Measurements from ENCODE around the gene TPRG1.

Gene TPRG1

DNA sequence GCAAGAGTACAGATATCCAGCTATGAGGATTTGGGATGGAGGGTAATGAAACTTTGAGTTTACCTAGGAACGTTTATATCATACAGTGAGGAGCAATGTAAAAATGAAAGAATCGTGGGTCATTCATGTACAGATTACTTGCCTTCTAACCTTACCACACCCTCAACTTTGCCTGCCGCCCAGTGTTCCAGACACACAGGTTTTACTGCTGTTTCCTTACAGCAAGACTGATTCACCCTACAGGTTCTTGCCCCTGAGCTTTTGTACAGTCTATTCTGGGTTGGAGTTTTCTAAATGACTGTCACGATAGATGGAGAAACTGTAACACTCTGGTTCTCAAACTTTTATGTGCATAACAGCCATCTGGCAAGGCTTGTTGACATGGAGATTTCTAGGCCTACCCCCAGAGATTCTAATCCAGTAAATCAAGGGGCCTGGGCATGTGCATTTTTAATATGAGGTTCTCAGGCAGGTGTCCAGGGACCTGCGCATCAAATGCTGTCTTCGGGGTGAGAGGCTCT is 6.6 kb upstream of the TPRG1 start:
- DNase-seq (ENCODE audit: low read depth) = no peak

GRCh38 chr3:189166321-189166720 is 5.5 kb upstream of the TPRG1 start:
- no peak for DNase-seq (ENCODE audit: low read depth)

- no peak for DNase-seq (ENCODE audit: low read depth)
Observed at GRCh38 chr3:189167027-189167766, 4.6 kb upstream of the TPRG1 start.

- no peak for DNase-seq (ENCODE audit: low read depth)
Observed at GRCh38 chr3:189168711-189169110, 3.1 kb upstream of the TPRG1 start.

- DNase-seq (ENCODE audit: low read depth) = no peak
Observed at GRCh38 chr3:189169728-189170127, 2.0 kb upstream of the TPRG1 start.

- no peak for DNase-seq (ENCODE audit: low read depth)
Observed at GRCh38 chr3:189170559-189170958, 1.2 kb upstream of the TPRG1 start.

DNA sequence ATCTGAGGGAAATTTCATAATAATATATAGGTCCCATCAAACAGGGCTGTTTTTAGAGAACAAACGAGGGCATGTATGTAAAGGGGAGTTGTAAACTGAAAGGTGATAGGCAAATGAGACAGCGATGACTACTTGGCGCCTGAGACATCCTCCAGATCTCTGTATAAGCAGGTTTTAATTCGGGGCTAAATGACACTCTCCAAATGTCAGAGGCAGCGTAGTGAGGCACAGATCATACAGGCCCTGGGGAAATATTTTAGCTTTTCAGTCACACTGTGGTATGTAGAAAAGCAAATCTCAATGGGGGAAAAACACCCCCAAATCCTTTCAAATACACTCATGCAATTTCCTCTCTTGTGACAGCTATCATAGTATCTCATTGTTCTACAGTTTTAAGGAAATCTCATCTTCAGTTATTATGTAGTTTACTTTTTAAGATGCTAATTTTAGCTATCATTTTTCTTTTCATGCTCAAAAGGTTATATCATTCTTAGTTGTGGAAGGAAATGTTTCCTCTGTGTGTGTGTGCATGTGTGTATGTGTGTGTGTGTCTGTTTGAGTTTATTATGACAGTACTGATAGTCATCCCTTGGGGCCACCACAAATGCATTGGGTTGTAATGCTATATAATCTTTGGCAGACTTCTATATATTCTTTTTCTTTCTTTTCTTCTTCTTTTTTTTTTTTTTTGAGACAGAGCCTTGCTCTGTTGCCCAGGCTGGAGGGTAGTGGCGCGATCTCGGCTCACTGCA is 1.1 kb downstream of the TPRG1 start:
- DNase-seq (ENCODE audit: low read depth) = no peak

- no peak for DNase-seq (ENCODE audit: low read depth)
Observed at GRCh38 chr3:189184566-189184965, 12.8 kb downstream of the TPRG1 start.

GRCh38 chr3:189186101-189186500 is 14.3 kb downstream of the TPRG1 start:
- no peak for DNase-seq (ENCODE audit: low read depth)

- DNase-seq (ENCODE audit: low read depth) = no peak
Observed at GRCh38 chr3:189188466-189188865, 16.7 kb downstream of the TPRG1 start.

- no peak for DNase-seq (ENCODE audit: low read depth)
Observed at GRCh38 chr3:189192725-189193124, 21.0 kb downstream of the TPRG1 start.

DNA sequence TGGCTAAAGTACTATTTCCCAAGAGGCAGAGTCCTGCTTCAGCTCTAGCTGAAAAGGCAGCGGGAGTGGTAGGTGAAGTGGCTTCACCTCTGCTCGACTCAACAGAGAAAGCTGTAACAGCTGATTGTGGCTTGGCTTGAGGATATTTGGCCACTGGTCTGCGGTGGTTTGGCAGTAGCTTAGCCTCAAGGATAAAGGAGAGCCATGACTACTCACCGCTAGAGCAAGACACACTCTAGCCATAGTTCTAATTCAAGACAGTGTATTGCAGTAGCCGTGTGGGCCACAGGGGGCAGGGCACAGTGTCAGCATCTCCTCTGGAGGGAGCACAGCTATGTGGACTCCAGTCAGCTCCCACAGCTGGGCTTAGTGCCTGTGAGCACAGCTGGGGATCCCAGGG is 23.5 kb downstream of the TPRG1 start:
- no peak for DNase-seq (ENCODE audit: low read depth)

DNA sequence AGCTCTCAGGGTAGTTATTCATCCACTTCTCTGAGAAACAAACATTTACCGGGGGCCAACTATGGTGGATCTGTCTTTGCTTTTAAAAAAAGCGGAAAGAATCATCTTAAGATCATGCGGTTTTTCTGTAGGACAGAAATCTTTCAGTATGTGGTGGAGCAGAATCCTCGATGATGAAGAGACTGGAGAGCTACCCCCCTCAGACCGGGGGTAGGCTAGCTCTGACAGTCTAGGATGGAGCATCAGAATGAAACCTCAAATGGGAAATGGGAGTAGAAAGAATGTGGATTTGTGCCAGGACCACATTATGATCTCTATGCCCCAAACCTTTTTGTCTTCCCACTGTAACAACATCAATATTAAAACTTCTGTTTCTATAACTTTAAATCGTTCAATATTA is 30.3 kb downstream of the TPRG1 start:
- DNase-seq (ENCODE audit: low read depth) = no peak

DNA sequence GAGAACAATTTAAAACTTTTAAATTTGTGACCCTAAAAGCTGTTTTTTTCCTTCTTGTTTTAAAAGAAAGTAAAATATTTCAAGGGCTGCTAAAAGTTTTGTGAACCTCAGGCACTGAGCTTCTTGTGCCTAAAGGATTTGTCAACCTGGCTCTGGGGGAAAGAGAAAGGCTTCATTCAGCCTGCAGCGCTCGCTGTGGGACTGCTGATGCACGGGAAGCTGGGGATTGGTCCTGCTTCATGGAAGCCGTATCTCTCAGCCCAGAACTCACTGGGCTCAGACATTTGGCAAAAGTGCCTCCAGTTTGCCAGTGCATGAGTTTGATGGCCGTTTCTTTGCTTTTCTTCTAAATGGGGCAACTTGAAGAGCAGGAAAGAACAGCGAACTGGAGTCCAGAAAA is 30.8 kb downstream of the TPRG1 start:
- no peak for DNase-seq (ENCODE audit: low read depth)

GRCh38 chr3:189204167-189204866 is 32.5 kb downstream of the TPRG1 start:
- DNase-seq (ENCODE audit: low read depth) = no peak

DNA sequence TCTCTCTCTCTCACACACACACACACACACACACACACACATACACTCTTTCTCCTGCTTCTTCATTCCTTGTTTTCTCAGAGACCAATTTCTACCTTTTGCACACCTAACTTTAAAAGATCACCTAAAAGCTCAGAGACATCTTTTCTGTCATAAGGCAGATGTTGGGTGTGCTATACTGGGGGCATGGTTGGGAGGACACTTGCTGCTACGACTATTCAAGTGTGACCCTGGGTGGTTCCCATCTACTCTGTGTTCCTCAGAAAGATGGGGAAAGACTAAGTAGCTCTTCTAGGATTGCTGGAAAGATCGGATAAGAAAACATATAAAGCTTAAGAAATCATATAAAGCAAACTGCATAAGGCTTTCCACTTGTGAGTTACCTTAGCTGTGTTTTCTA is 33.2 kb downstream of the TPRG1 start:
- no peak for DNase-seq (ENCODE audit: low read depth)

DNA sequence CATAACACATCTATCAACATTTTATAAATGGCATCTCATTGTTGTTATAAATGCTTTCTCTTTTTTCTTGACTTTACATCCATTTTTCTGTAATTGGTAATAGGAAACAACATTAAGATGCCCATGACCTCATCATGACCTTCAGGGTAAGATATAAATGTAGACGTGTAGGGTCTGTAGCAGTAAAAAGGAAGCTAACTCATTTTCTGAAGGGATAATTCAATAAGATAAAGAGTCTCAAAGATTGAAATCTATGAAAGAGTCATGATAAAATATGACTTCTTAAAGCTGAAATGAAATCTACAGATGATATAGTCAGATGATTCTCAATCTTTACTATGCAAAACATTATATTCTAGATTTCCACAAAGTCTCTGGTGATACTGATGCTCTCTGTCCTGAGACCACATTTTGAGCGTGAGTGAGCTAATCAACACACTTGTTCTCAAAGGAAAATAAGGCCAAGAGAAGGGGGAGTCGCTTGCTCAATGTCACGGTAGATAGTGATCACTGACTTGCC is 38.5 kb downstream of the TPRG1 start:
- no peak for DNase-seq (ENCODE audit: low read depth)

DNA sequence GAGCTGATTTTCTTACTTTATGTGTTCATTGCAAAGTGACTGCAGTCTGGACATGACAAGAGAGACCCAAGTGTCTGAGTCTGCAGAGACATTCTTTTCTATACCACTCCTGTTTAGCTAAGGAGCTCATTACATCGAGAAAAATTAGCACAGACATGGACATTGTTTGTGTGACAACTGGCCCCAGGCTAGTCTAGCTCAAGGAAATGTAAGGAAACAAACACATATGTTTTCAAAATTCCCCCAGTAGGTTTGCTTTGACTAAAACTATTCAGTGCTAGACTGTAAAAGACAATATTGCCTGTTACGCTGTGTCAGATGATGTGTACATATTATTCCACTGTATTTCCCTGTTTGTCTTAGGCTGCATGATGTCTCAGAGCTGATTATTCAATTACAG is 40.9 kb downstream of the TPRG1 start:
- DNase-seq (ENCODE audit: low read depth) = no peak

- no peak for DNase-seq (ENCODE audit: low read depth)
Observed at GRCh38 chr3:189214651-189215050, 42.9 kb downstream of the TPRG1 start.

GRCh38 chr3:189222927-189223636 is 51.3 kb downstream of the TPRG1 start:
- no peak for DNase-seq (ENCODE audit: low read depth)

- no peak for DNase-seq (ENCODE audit: low read depth)
Observed at GRCh38 chr3:189225431-189225830, 53.7 kb downstream of the TPRG1 start.

- no peak for DNase-seq (ENCODE audit: low read depth)
Observed at GRCh38 chr3:189227249-189227648, 55.5 kb downstream of the TPRG1 start.
